ENCODE results near the gene DRC7.

The DRC7 gene

GRCh38 chr16:57681950-57682728 lies 12.5 kb upstream of the DRC7 start:
- Histone ChIP-seq H3K4me1 (no peaks in the 10 kb centered on the region), H3K9me3 (no peaks in the 10 kb centered on the region), H3K27me3 (peaks cover 0 to 19% of the 10 kb centered on the region in 2 donors), H3K27ac (no peak overlapping the region), H3K4me3 (no peak overlapping the region), H3K36me3 (no peaks in the 10 kb centered on the region)
- intact Hi-C loops (cut with DNase I; ENCODE audit: low total_unique reads) = no loop called here
- no peak for TF ChIP-seq CTCF (IDR thresholded peaks at IDR 0.05)
- DNase-seq = no peak

GRCh38 chr16:57682809-57683635 lies 11.6 kb upstream of the DRC7 start:
- no peak for DNase-seq
- peaks cover 0 to 19% of the 10 kb centered on the region in 2 donors for H3K27me3 ChIP-seq

DNA sequence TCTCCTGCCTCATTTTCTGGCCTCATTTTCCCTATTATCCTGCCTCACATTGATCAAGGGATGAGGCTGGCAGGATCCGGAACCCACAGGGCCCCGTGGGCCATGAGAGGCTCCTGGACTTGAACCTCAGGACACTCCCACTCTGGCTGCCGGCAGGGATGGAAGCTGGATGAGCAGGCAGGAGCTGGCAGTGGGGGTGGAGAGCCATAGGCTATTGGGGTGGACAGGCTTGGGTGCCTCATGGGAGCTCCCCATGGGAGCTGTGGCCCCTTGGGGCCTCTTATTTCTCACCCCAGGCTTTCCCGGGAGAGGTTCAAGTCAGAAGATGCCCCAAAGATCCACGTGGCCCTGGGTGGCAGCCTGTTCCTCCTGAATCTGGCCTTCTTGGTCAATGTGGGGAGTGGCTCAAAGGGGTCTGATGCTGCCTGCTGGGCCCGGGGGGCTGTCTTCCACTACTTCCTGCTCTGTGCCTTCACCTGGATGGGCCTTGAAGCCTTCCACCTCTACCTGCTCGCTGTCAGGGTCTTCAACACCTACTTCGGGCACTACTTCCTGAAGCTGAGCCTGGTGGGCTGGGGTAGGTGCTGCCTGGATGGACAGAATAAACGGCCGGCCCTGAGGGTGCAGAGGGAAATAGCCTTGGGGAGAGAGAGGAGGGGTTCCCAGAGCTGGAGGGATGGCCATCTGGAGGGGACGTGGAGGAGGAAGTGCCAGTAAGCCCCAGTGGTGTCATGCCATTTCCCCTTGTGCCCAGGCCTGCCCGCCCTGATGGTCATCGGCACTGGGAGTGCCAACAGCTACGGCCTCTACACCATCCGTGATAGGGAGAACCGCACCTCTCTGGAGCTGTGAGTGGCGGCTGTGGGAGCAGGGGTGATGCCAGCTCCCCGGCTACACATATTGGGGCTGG lies 10.7 kb upstream of the DRC7 start:
- intact Hi-C loops (cut with DNase I; ENCODE audit: low total_unique reads) = no loop called here
- Histone ChIP-seq H3K27me3 (peaks cover 0 to 24% of the 10 kb centered on the region in 2 donors), H3K4me3 (no peak overlapping the region), H3K4me1 (no peaks in the 10 kb centered on the region), H3K9me3 (no peaks in the 10 kb centered on the region), H3K27ac (no peak overlapping the region), H3K36me3 (no peaks in the 10 kb centered on the region)
- no peak for DNase-seq
- no peak for TF ChIP-seq CTCF (IDR thresholded peaks at IDR 0.05)

More at GRCh38 chr16:57682809-57683635, 11.6 kb upstream of the DRC7 start:
- Histone ChIP-seq H3K4me1 (no peaks in the 10 kb centered on the region), H3K9me3 (no peaks in the 10 kb centered on the region), H3K4me3 (no peak overlapping the region), H3K36me3 (no peaks in the 10 kb centered on the region), H3K27ac (no peak overlapping the region)
- no peak for TF ChIP-seq CTCF (IDR thresholded peaks at IDR 0.05)
- intact Hi-C loops (cut with DNase I; ENCODE audit: low total_unique reads) = no loop called here

- intact Hi-C loops (cut with DNase I; ENCODE audit: low total_unique reads) = no loop called here
- H3K27ac ChIP-seq = no peak overlapping the region
Measured at GRCh38 chr16:57684626-57685358, 9.8 kb upstream of the DRC7 start.

More at GRCh38 chr16:57684626-57685358, 9.8 kb upstream of the DRC7 start:
- no peak for DNase-seq
- H3K4me1 ChIP-seq = no peaks in the 10 kb centered on the region
- no peaks in the 10 kb centered on the region for H3K36me3 ChIP-seq
- no peak for TF ChIP-seq CTCF (IDR thresholded peaks at IDR 0.05)
- peaks cover 0 to 33% of the 10 kb centered on the region in 2 donors for H3K27me3 ChIP-seq
- H3K4me3 ChIP-seq = no peak overlapping the region
- no peaks in the 10 kb centered on the region for H3K9me3 ChIP-seq
